WTC11 (cell line): ENCODE results near the gene ZFP90. TPM values are rescaled to one million over a fixed set of nuclear protein-coding genes. Genes with fewer than 3 reads are reported as not detected.
A peak's percentile ranks its signal among the peaks of the same experiment; 100 is the strongest.

ENCODE experiments used
- ATAC-seq: fragments of 200-7000 bp; cut with Tn5 transposase; 2 replicates; pipeline ENCODE4 v1.10.0; 2021; ENCODE audit warnings: mild to moderate bottlenecking, moderate library complexity
- CTCF ChIA-PET: fragments of 300-600 bp; sonication (Branson Sonifier 250); formaldehyde crosslinking; loops from one replicate; lab custom pipeline; 2021; ENCODE audit warnings: antibody characterized with exemption; lab: Charles Lee
- POLR2A ChIA-PET: fragments of 350-600 bp; sonication (Branson Sonifier 250); formaldehyde crosslinking; loops from one replicate; lab custom pipeline; 2021; ENCODE audit warnings: antibody characterized with exemption; lab: Charles Lee
- DNase-seq: peaks from one replicate; pipeline ENCODE4 v3.0.0; 2021; ENCODE audit warnings: low spot score
- H3K27ac Mint-ChIP-seq: 2 replicates; pipeline ENCODE4 v1.8.0; 2021; ENCODE audit warnings: mixed read lengths
- H3K27me3 Mint-ChIP-seq: 2 replicates; pipeline ENCODE4 v1.8.0; 2021; ENCODE audit warnings: low read depth, mild to moderate bottlenecking, moderate library complexity, mixed read lengths
- H3K36me3 Mint-ChIP-seq: 2 replicates; pipeline ENCODE4 v1.8.0; 2021; ENCODE audit warnings: mixed read lengths
- H3K4me1 Mint-ChIP-seq: 2 replicates; pipeline ENCODE4 v1.8.0; 2022; ENCODE audit warnings: mixed read lengths
- H3K4me3 Mint-ChIP-seq: 2 replicates; pipeline ENCODE4 v1.8.0; 2021; ENCODE audit warnings: mild to moderate bottlenecking, moderate library complexity, mixed read lengths
- H3K9me3 Mint-ChIP-seq: 2 replicates; pipeline ENCODE4 v1.8.0; 2021; ENCODE audit warnings: mixed read lengths
- ATF1 ChIP-seq: sonication (generic); formaldehyde crosslinking; IDR thresholded peaks from 2 replicates; pipeline ENCODE4 v1.8.1; 2023; ENCODE audit warnings: mild to moderate bottlenecking, moderate library complexity, missing genetic modification reagents
- CBFB ChIP-seq: sonication (generic); formaldehyde crosslinking; IDR thresholded peaks from 2 replicates; pipeline ENCODE4 v1.8.1; 2022; ENCODE audit warnings: mild to moderate bottlenecking, low read depth, missing genetic modification reagents
- EMX1 ChIP-seq: fragments of 250-450 bp; sonication (Bioruptor Pico); IDR thresholded peaks from 2 replicates; pipeline ENCODE4 v1.8.0; 2021; ENCODE audit warnings: mild to moderate bottlenecking
- FOXK1 ChIP-seq: sonication (generic); formaldehyde crosslinking; IDR thresholded peaks from 2 replicates; pipeline ENCODE4 v1.8.0; 2022; ENCODE audit warnings: mild to moderate bottlenecking, moderate library complexity, missing genetic modification reagents
- FOXP1 ChIP-seq: sonication (generic); formaldehyde crosslinking; IDR thresholded peaks from 2 replicates; pipeline ENCODE4 v1.8.0; 2022; ENCODE audit warnings: missing genetic modification reagents, mild to moderate bottlenecking, moderate library complexity, borderline replicate concordance
- GRHL2 ChIP-seq: fragments of 250-450 bp; sonication (Bioruptor Pico); IDR thresholded peaks from 2 replicates; pipeline ENCODE4 v1.8.0; 2022; ENCODE audit warnings: mild to moderate bottlenecking, moderate library complexity; ENCODE audit not compliant: insufficient replicate concordance, severe bottlenecking
- GTF2I ChIP-seq: fragments of 250-450 bp; sonication (Bioruptor Pico); conservative IDR thresholded peaks from 2 replicates; pipeline ENCODE4 v1.4.0; 2021; ENCODE audit warnings: mild to moderate bottlenecking
- JAZF1 ChIP-seq: fragments of 250-450 bp; sonication (Bioruptor Pico); IDR thresholded peaks from 2 replicates; pipeline ENCODE4 v1.9.0; 2021; ENCODE audit warnings: moderate library complexity, mild to moderate bottlenecking, inconsistent platforms
- NFATC4 ChIP-seq: fragments of 250-450 bp; sonication (Bioruptor Pico); IDR thresholded peaks from 2 replicates; pipeline ENCODE4 v1.9.0; 2021; ENCODE audit warnings: mild to moderate bottlenecking
- TEAD1 ChIP-seq: sonication (generic); formaldehyde crosslinking; IDR thresholded peaks from 2 replicates; pipeline ENCODE4 v1.8.0; 2022; ENCODE audit warnings: mild to moderate bottlenecking, missing genetic modification reagents
- total RNA-seq: library from RNA; stranded (reverse); gene quantifications from 3 replicates; pipeline ENCODE4 v1.2.3, GENCODE V29; 2021
- TF ChIP-seq, protein P1 (sequence below): fragments of 250-450 bp; sonication (Bioruptor Pico); IDR thresholded peaks from 2 replicates; pipeline ENCODE4 v1.9.0; 2021; ENCODE audit warnings: mild to moderate bottlenecking
- TF ChIP-seq, protein P2 (sequence below): sonication (generic); formaldehyde crosslinking; IDR thresholded peaks from 2 replicates; pipeline ENCODE4 v1.8.1; 2022; ENCODE audit warnings: mild to moderate bottlenecking, missing genetic modification reagents, moderate library complexity, borderline replicate concordance
- TF ChIP-seq, protein P3 (sequence below): sonication (generic); formaldehyde crosslinking; IDR thresholded peaks from 2 replicates; pipeline ENCODE4 v1.8.1; 2022; ENCODE audit warnings: low read depth, missing genetic modification reagents, borderline replicate concordance
- TF ChIP-seq, protein P4 (sequence below): sonication (generic); formaldehyde crosslinking; IDR thresholded peaks from 2 replicates; pipeline ENCODE4 v1.8.0; 2023; ENCODE audit warnings: missing genetic modification reagents
- TF ChIP-seq, protein P5 (sequence below): sonication (generic); formaldehyde crosslinking; IDR thresholded peaks from 2 replicates; pipeline ENCODE4 v1.8.0; 2022; ENCODE audit warnings: mild to moderate bottlenecking, missing genetic modification reagents
- TF ChIP-seq, protein P6 (sequence below): sonication (generic); formaldehyde crosslinking; IDR thresholded peaks from 2 replicates; pipeline ENCODE4 v1.8.1; 2023; ENCODE audit warnings: mild to moderate bottlenecking, missing genetic modification reagents, borderline replicate concordance
- TF ChIP-seq, protein P7 (sequence below): sonication (generic); formaldehyde crosslinking; IDR thresholded peaks from 2 replicates; pipeline ENCODE4 v1.8.1; 2022; ENCODE audit warnings: mild to moderate bottlenecking, moderate library complexity, missing genetic modification reagents
- TF ChIP-seq, protein P8 (sequence below): fragments of 200-600 bp; IDR thresholded peaks from 2 replicates; pipeline ENCODE4 v1.8.0; 2022; ENCODE audit warnings: antibody characterized with exemption

ZFP90 gene
- total RNA-seq, 1 experiment from 2014 or later, result 21.7 TPM

DNA sequence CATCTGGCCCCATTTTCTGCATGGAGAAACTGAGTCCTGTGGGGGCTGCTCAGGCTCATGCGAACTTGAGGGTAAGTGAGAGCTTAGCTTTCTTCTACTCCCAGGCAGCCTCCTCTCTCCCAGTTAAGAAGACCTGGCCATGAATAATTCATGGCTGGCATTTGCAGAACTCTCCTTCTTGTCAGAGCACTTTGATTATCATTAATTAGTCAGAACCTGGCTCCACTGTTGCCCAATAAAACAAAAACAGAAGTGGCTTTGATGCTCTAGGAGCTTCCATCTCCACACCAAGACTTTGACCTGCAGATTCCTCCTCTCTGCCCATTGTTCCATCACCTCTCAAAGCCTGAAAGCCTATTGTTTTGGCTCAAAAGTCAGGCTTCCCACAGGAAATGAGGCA lies 60.5 kb downstream of the ZFP90 start:
- ATAC-seq, result peak; percentile 38
- POLR2A ChIA-PET, result no interaction called here
- TF ChIP-seq EMX1 (CRISPR knock-in tag), result no peak
- CTCF ChIA-PET, result interaction anchor here (0.7 to 1.4 kb wide), 5 partner anchors 9 to 338 kb away, joined by 3 to 15 read pairs (median 3); no protein-coding TSS in a partner anchor
- no peaks in the 10 kb centered on the region for H3K9me3 Mint-ChIP-seq
- no peak overlapping the region for H3K27ac Mint-ChIP-seq
- H3K36me3 Mint-ChIP-seq, result no peaks in the 10 kb centered on the region
- no peaks in the 10 kb centered on the region for H3K27me3 Mint-ChIP-seq
- no peak for DNase-seq
- H3K4me1 Mint-ChIP-seq, result peaks cover 9% of the 10 kb centered on the region
- H3K4me3 Mint-ChIP-seq, result no peak overlapping the region

DNA sequence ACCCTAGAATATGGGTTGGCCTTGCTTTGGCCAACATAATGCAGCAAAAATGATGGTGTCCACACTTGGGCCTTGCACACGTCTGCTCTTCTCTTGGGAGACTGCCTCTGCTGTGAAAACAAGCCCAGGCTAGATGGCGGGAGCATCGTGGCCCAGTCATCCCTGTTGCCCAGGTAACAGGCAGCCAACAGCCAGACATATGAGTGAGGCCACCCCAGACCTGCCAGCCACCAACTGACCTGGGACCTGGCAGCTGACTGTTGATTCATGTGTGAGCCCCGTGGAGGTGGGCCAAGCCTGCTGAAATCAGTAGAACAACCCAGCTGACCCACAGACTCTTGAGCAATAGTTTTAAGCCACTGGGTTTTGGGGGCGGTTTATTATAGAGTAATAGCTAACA lies 66.7 kb downstream of the ZFP90 start:
- Mint-ChIP-seq H3K4me1 (peaks cover 12% of the 10 kb centered on the region), H3K36me3 (no peaks in the 10 kb centered on the region), H3K4me3 (no peak overlapping the region), H3K27ac (peak overlapping the region; percentile 80; the same call in 1 of the 2 replicates), H3K27me3 (no peaks in the 10 kb centered on the region), H3K9me3 (peaks cover 4% of the 10 kb centered on the region; the same call in 1 of the 2 replicates)
- DNase-seq (no peak), ATAC-seq (peak; percentile 44)
- TF ChIP-seq NFATC4 (CRISPR knock-in tag) (no peak), GRHL2 (CRISPR knock-in tag) (no peak), FOXP1 (CRISPR knock-in tag) (no peak), CBFB (CRISPR knock-in tag) (no peak), TEAD1 (CRISPR knock-in tag) (no peak), FOXK1 (CRISPR knock-in tag) (no peak), GTF2I (CRISPR knock-in tag) (no peak), JAZF1 (CRISPR knock-in tag) (no peak), ATF1 (CRISPR knock-in tag) (no peak)
- TF ChIP-seq, protein P1, sequence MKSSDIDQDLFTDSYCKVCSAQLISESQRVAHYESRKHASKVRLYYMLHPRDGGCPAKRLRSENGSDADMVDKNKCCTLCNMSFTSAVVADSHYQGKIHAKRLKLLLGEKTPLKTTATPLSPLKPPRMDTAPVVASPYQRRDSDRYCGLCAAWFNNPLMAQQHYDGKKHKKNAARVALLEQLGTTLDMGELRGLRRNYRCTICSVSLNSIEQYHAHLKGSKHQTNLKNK (CRISPR knock-in tag), result no peak
- TF ChIP-seq, protein P2, sequence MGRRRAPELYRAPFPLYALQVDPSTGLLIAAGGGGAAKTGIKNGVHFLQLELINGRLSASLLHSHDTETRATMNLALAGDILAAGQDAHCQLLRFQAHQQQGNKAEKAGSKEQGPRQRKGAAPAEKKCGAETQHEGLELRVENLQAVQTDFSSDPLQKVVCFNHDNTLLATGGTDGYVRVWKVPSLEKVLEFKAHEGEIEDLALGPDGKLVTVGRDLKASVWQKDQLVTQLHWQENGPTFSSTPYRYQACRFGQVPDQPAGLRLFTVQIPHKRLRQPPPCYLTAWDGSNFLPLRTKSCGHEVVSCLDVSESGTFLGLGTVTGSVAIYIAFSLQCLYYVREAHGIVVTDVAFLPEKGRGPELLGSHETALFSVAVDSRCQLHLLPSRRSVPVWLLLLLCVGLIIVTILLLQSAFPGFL, result no peak
- TF ChIP-seq, protein P3, sequence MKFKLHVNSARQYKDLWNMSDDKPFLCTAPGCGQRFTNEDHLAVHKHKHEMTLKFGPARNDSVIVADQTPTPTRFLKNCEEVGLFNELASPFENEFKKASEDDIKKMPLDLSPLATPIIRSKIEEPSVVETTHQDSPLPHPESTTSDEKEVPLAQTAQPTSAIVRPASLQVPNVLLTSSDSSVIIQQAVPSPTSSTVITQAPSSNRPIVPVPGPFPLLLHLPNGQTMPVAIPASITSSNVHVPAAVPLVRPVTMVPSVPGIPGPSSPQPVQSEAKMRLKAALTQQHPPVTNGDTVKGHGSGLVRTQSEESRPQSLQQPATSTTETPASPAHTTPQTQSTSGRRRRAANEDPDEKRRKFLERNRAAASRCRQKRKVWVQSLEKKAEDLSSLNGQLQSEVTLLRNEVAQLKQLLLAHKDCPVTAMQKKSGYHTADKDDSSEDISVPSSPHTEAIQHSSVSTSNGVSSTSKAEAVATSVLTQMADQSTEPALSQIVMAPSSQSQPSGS (CRISPR knock-in tag), result no peak
- TF ChIP-seq, protein P4, sequence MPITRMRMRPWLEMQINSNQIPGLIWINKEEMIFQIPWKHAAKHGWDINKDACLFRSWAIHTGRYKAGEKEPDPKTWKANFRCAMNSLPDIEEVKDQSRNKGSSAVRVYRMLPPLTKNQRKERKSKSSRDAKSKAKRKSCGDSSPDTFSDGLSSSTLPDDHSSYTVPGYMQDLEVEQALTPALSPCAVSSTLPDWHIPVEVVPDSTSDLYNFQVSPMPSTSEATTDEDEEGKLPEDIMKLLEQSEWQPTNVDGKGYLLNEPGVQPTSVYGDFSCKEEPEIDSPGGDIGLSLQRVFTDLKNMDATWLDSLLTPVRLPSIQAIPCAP (CRISPR knock-in tag), result no peak
- TF ChIP-seq, protein P5, sequence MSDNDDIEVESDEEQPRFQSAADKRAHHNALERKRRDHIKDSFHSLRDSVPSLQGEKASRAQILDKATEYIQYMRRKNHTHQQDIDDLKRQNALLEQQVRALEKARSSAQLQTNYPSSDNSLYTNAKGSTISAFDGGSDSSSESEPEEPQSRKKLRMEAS, result no peak
- TF ChIP-seq, protein P6, sequence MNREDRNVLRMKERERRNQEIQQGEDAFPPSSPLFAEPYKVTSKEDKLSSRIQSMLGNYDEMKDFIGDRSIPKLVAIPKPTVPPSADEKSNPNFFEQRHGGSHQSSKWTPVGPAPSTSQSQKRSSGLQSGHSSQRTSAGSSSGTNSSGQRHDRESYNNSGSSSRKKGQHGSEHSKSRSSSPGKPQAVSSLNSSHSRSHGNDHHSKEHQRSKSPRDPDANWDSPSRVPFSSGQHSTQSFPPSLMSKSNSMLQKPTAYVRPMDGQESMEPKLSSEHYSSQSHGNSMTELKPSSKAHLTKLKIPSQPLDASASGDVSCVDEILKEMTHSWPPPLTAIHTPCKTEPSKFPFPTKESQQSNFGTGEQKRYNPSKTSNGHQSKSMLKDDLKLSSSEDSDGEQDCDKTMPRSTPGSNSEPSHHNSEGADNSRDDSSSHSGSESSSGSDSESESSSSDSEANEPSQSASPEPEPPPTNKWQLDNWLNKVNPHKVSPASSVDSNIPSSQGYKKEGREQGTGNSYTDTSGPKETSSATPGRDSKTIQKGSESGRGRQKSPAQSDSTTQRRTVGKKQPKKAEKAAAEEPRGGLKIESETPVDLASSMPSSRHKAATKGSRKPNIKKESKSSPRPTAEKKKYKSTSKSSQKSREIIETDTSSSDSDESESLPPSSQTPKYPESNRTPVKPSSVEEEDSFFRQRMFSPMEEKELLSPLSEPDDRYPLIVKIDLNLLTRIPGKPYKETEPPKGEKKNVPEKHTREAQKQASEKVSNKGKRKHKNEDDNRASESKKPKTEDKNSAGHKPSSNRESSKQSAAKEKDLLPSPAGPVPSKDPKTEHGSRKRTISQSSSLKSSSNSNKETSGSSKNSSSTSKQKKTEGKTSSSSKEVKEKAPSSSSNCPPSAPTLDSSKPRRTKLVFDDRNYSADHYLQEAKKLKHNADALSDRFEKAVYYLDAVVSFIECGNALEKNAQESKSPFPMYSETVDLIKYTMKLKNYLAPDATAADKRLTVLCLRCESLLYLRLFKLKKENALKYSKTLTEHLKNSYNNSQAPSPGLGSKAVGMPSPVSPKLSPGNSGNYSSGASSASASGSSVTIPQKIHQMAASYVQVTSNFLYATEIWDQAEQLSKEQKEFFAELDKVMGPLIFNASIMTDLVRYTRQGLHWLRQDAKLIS (CRISPR knock-in tag), result no peak
- TF ChIP-seq, protein P7, sequence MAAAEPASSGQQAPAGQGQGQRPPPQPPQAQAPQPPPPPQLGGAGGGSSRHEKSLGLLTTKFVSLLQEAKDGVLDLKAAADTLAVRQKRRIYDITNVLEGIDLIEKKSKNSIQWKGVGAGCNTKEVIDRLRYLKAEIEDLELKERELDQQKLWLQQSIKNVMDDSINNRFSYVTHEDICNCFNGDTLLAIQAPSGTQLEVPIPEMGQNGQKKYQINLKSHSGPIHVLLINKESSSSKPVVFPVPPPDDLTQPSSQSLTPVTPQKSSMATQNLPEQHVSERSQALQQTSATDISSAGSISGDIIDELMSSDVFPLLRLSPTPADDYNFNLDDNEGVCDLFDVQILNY (CRISPR knock-in tag), result no peak
- TF ChIP-seq, protein P8, sequence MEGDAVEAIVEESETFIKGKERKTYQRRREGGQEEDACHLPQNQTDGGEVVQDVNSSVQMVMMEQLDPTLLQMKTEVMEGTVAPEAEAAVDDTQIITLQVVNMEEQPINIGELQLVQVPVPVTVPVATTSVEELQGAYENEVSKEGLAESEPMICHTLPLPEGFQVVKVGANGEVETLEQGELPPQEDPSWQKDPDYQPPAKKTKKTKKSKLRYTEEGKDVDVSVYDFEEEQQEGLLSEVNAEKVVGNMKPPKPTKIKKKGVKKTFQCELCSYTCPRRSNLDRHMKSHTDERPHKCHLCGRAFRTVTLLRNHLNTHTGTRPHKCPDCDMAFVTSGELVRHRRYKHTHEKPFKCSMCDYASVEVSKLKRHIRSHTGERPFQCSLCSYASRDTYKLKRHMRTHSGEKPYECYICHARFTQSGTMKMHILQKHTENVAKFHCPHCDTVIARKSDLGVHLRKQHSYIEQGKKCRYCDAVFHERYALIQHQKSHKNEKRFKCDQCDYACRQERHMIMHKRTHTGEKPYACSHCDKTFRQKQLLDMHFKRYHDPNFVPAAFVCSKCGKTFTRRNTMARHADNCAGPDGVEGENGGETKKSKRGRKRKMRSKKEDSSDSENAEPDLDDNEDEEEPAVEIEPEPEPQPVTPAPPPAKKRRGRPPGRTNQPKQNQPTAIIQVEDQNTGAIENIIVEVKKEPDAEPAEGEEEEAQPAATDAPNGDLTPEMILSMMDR, result no peak
- CTCF ChIA-PET, result interaction anchor here (1.0 kb wide), 2 partner anchors 15 to 38 kb away, joined by 3 read pairs; no protein-coding TSS in a partner anchor
- POLR2A ChIA-PET, result interaction anchor here (0.6 kb wide), 1 partner anchor 307 kb away, joined by 4 read pairs; no protein-coding TSS in a partner anchor
